Ectodermal cell (in vitro differentiated cells): ENCODE results near the gene ACACA.

Experiments used
- H3K27ac ChIP-seq: 2 replicates; pipeline ENCODE4 v1.7.0; 2013; ENCODE audit warnings: mild to moderate bottlenecking, low read depth, low read length; ENCODE audit not compliant: insufficient read depth, poor library complexity, severe bottlenecking
- H3K27me3 ChIP-seq: 2 replicates; pipeline ENCODE4 v1.7.0; 2013; ENCODE audit warnings: mild to moderate bottlenecking, low read length; ENCODE audit not compliant: insufficient read depth, control insufficient read depth, poor library complexity, severe bottlenecking
- H3K36me3 ChIP-seq: one replicate; pipeline ENCODE4 v1.7.0; 2013; ENCODE audit warnings: low read length; ENCODE audit not compliant: control insufficient read depth, insufficient read depth
- H3K4me1 ChIP-seq: one replicate; pipeline ENCODE4 v1.7.0; 2013; ENCODE audit warnings: low read length; ENCODE audit not compliant: control insufficient read depth, insufficient read depth
- H3K4me3 ChIP-seq: 2 replicates; pipeline ENCODE4 v1.7.0; 2013; ENCODE audit warnings: low read depth, low read length, control low read depth; ENCODE audit not compliant: insufficient read depth
- H3K9me3 ChIP-seq: 2 replicates; pipeline ENCODE4 v1.7.0; 2013; ENCODE audit warnings: mild to moderate bottlenecking, low read length, moderate library complexity; ENCODE audit not compliant: control insufficient read depth
- WGBS, 2 experiments: methylation state at CpG; one replicate each; pipeline ENCODE4 v1.1.7; 2013; ENCODE audit warnings: missing lambda C conversion rate in 2 of 2; 5-methylcytosine and 5-hydroxymethylcytosine counted together

ACACA gene

GRCh38 chr17:37399265-37399803, 7.3 kb downstream of the ACACA start:
- Histone ChIP-seq H3K9me3 (no peaks in the 10 kb centered on the region), H3K36me3 (no peaks in the 10 kb centered on the region), H3K27me3 (no peaks in the 10 kb centered on the region), H3K4me3 (no peak overlapping the region), H3K4me1 (no peaks in the 10 kb centered on the region), H3K27ac (no peak overlapping the region)
- 96 to 97% methylated on average over 5 of the region's 5 CpGs for WGBS, 2 experiments

GRCh38 chr17:37393352-37393751, 13.3 kb downstream of the ACACA start:
- H3K36me3 ChIP-seq, result no peaks in the 10 kb centered on the region
- H3K27me3 ChIP-seq, result no peaks in the 10 kb centered on the region
- no peaks in the 10 kb centered on the region for H3K4me1 ChIP-seq
- H3K4me3 ChIP-seq, result no peak overlapping the region
- 91 to 95% methylated on average over 7 of the region's 7 CpGs for WGBS, 2 experiments
- no peak overlapping the region for H3K27ac ChIP-seq
- H3K9me3 ChIP-seq, result no peaks in the 10 kb centered on the region

- WGBS, 2 experiments, result 88 to 95% methylated on average over 2 to 3 of the region's 3 CpGs
Observed at GRCh38 chr17:37392024-37392590, 14.5 kb downstream of the ACACA start.

GRCh38 chr17:37391146-37391545, 15.5 kb downstream of the ACACA start:
- Histone ChIP-seq H3K4me3 (no peak overlapping the region), H3K4me1 (no peaks in the 10 kb centered on the region), H3K27me3 (no peaks in the 10 kb centered on the region), H3K27ac (no peak overlapping the region), H3K9me3 (no peaks in the 10 kb centered on the region), H3K36me3 (no peaks in the 10 kb centered on the region)
- WGBS, 2 experiments, result 97 to 98% methylated on average over 4 to 6 of the region's 6 CpGs

More at GRCh38 chr17:37392024-37392590, 14.5 kb downstream of the ACACA start:
- Histone ChIP-seq H3K36me3 (no peaks in the 10 kb centered on the region), H3K4me1 (no peaks in the 10 kb centered on the region), H3K27ac (no peak overlapping the region), H3K4me3 (no peak overlapping the region), H3K27me3 (no peaks in the 10 kb centered on the region), H3K9me3 (no peaks in the 10 kb centered on the region)

GRCh38 chr17:37389160-37389559, 17.5 kb downstream of the ACACA start:
- 91 to 94% methylated on average over 4 of the region's 4 CpGs for WGBS, 2 experiments
- H3K4me3 ChIP-seq, result no peak overlapping the region

GRCh38 chr17:37388266-37388665, 18.4 kb downstream of the ACACA start:
- H3K4me1 ChIP-seq, result no peaks in the 10 kb centered on the region
- WGBS, 2 experiments, result 92 to 95% methylated on average over 3 of the region's 3 CpGs
- no peak overlapping the region for H3K27ac ChIP-seq
- H3K4me3 ChIP-seq, result no peak overlapping the region
- no peaks in the 10 kb centered on the region for H3K36me3 ChIP-seq
- H3K9me3 ChIP-seq, result no peaks in the 10 kb centered on the region
- no peaks in the 10 kb centered on the region for H3K27me3 ChIP-seq

More at GRCh38 chr17:37389160-37389559, 17.5 kb downstream of the ACACA start:
- no peaks in the 10 kb centered on the region for H3K36me3 ChIP-seq
- H3K27ac ChIP-seq, result no peak overlapping the region
- H3K9me3 ChIP-seq, result no peaks in the 10 kb centered on the region
- no peaks in the 10 kb centered on the region for H3K27me3 ChIP-seq
- H3K4me1 ChIP-seq, result no peaks in the 10 kb centered on the region

GRCh38 chr17:37386462-37386861, 20.2 kb downstream of the ACACA start:
- no peaks in the 10 kb centered on the region for H3K36me3 ChIP-seq
- no peaks in the 10 kb centered on the region for H3K9me3 ChIP-seq
- no peaks in the 10 kb centered on the region for H3K27me3 ChIP-seq
- no peak overlapping the region for H3K27ac ChIP-seq
- no peak overlapping the region for H3K4me3 ChIP-seq
- no peaks in the 10 kb centered on the region for H3K4me1 ChIP-seq
- WGBS, 2 experiments, result 78 to 86% methylated on average over 4 to 5 of the region's 5 CpGs

GRCh38 chr17:37385474-37385990, 21.1 kb downstream of the ACACA start:
- no peaks in the 10 kb centered on the region for H3K9me3 ChIP-seq
- H3K4me1 ChIP-seq, result no peaks in the 10 kb centered on the region
- no peak overlapping the region for H3K4me3 ChIP-seq
- no peaks in the 10 kb centered on the region for H3K27me3 ChIP-seq
- H3K27ac ChIP-seq, result no peak overlapping the region
- no peaks in the 10 kb centered on the region for H3K36me3 ChIP-seq

GRCh38 chr17:37384560-37385149, 22.0 kb downstream of the ACACA start:
- Histone ChIP-seq H3K27me3 (no peaks in the 10 kb centered on the region), H3K4me1 (no peaks in the 10 kb centered on the region), H3K4me3 (no peak overlapping the region), H3K36me3 (no peaks in the 10 kb centered on the region), H3K9me3 (no peaks in the 10 kb centered on the region), H3K27ac (no peak overlapping the region)
- 92 to 95% methylated on average over 3 of the region's 3 CpGs for WGBS, 2 experiments

GRCh38 chr17:37382056-37382455, 24.6 kb downstream of the ACACA start:
- Histone ChIP-seq H3K36me3 (no peaks in the 10 kb centered on the region), H3K9me3 (no peaks in the 10 kb centered on the region), H3K27ac (no peak overlapping the region), H3K4me3 (no peak overlapping the region), H3K4me1 (no peaks in the 10 kb centered on the region), H3K27me3 (no peaks in the 10 kb centered on the region)
- WGBS, 2 experiments, result no CpG with 5 or more reads among the region's 1 CpG
